ENCODE measurements around the gene SSH3.

DNA sequence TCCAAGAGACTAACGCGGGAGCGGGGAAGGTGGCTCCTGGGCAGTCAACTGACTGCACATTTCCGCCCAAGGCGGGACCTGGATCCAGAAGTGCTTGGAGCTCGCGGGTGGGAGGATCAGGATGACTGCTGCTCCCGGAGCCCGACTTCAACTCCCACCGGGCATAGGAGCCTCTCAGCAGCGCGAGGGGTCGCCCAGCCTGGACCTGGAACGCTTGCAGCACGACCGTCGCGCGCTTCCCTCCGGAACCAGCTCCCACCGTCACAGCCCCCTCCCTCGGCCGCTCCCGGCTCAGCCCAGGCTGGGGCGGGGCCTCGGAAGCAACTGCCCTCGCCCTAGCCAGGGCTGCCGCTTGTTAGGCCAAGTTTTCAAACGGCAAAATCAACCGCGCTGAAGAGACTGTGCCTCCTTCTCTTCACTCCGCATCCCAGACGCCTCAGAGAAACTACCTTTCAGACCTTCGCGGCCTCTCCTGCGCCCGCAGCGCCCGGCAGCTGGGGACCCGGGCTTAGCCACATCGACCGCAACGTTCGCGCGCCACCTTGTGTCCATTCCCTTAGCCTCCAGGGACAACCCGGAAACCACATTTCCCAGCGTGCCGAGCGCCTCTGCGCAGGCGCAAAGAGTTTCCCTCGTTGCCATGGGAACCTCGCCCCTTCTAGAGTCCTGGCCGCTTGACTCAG lies 14.0 kb downstream of the SSH3 start:
- TF ChIP-seq, protein P1, sequence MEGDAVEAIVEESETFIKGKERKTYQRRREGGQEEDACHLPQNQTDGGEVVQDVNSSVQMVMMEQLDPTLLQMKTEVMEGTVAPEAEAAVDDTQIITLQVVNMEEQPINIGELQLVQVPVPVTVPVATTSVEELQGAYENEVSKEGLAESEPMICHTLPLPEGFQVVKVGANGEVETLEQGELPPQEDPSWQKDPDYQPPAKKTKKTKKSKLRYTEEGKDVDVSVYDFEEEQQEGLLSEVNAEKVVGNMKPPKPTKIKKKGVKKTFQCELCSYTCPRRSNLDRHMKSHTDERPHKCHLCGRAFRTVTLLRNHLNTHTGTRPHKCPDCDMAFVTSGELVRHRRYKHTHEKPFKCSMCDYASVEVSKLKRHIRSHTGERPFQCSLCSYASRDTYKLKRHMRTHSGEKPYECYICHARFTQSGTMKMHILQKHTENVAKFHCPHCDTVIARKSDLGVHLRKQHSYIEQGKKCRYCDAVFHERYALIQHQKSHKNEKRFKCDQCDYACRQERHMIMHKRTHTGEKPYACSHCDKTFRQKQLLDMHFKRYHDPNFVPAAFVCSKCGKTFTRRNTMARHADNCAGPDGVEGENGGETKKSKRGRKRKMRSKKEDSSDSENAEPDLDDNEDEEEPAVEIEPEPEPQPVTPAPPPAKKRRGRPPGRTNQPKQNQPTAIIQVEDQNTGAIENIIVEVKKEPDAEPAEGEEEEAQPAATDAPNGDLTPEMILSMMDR (IDR thresholded peaks at IDR 0.05; ENCODE audit: insufficient read depth, low read length, poor library complexity, severe bottlenecking) = peak; percentile 79
- no peak for TF ChIP-seq EZH2phosphoT487 (conservative IDR thresholded peaks at IDR 0.05; ENCODE audit: low read length)

All from SU-DHL-6 (cell line).